Skeletal muscle cell (primary cell): ENCODE measurements around the gene FBN3.
"Not testable (repeated sequence)": the region's sequence is repeated elsewhere in the genome, so short reads cannot be mapped to it uniquely, and the experiment has no call there.

ENCODE experiments used
- DNase-seq: peaks from one replicate; pipeline ENCODE4 v3.0.0-alpha.2; 2010; ENCODE audit warnings: low read depth
- H3K4me3 ChIP-seq: 2 replicates; pipeline ENCODE4 v1.5.1; 2011; ENCODE audit warnings: low read depth, mild to moderate bottlenecking, control low read depth, low read length, moderate library complexity

Gene FBN3

GRCh38 chr19:8126008-8126407 is 23.4 kb downstream of the FBN3 start:
- no peak overlapping the region for H3K4me3 ChIP-seq
- DNase-seq: no peak

GRCh38 chr19:8123683-8124082 is 25.7 kb downstream of the FBN3 start:
- no peak for DNase-seq
- H3K4me3 ChIP-seq: no peak overlapping the region

GRCh38 chr19:8120636-8121480 is 28.5 kb downstream of the FBN3 start:
- H3K4me3 ChIP-seq: no peak overlapping the region
- DNase-seq: no peak

- no peak overlapping the region for H3K4me3 ChIP-seq
- no peak for DNase-seq
These were observed 31.4 kb downstream of the FBN3 start for GRCh38 chr19:8117991-8118390.

GRCh38 chr19:8116437-8117293 is 32.7 kb downstream of the FBN3 start:
- no peak overlapping the region for H3K4me3 ChIP-seq

GRCh38 chr19:8115805-8116396 is 33.5 kb downstream of the FBN3 start:
- no peak overlapping the region for H3K4me3 ChIP-seq
- DNase-seq: no peak

More at GRCh38 chr19:8116437-8117293, 32.7 kb downstream of the FBN3 start:
- DNase-seq: no peak

- no peak overlapping the region for H3K4me3 ChIP-seq
- DNase-seq: no peak
These were observed 36.4 kb downstream of the FBN3 start for GRCh38 chr19:8113017-8113416.

- DNase-seq: no peak
- no peak overlapping the region for H3K4me3 ChIP-seq
These were observed 38.0 kb downstream of the FBN3 start for GRCh38 chr19:8111376-8111775.

GRCh38 chr19:8110931-8111330 is 38.5 kb downstream of the FBN3 start:
- no peak for DNase-seq
- no peak overlapping the region for H3K4me3 ChIP-seq

- no peak for DNase-seq
- no peak overlapping the region for H3K4me3 ChIP-seq
These were observed 39.3 kb downstream of the FBN3 start for GRCh38 chr19:8109890-8110662.

GRCh38 chr19:8109455-8109854 is 39.9 kb downstream of the FBN3 start:
- no peak overlapping the region for H3K4me3 ChIP-seq
- no peak for DNase-seq

GRCh38 chr19:8108560-8109445 is 40.6 kb downstream of the FBN3 start:
- DNase-seq: no peak
- no peak overlapping the region for H3K4me3 ChIP-seq

GRCh38 chr19:8107301-8107903 is 42.0 kb downstream of the FBN3 start:
- H3K4me3 ChIP-seq: no peak overlapping the region
- no peak for DNase-seq

- no peak for DNase-seq
- H3K4me3 ChIP-seq: no peak overlapping the region
These were observed 43.9 kb downstream of the FBN3 start for GRCh38 chr19:8105471-8105870.

- not testable (repeated sequence) for DNase-seq
These were observed 47.5 kb downstream of the FBN3 start for GRCh38 chr19:8101910-8102309.

GRCh38 chr19:8101311-8101710 is 48.1 kb downstream of the FBN3 start:
- no peak overlapping the region for H3K4me3 ChIP-seq
- no peak for DNase-seq

More at GRCh38 chr19:8101910-8102309, 47.5 kb downstream of the FBN3 start:
- not testable (repeated sequence) for H3K4me3 ChIP-seq

GRCh38 chr19:8097681-8098567 is 51.5 kb downstream of the FBN3 start:
- H3K4me3 ChIP-seq: no peak overlapping the region
- DNase-seq: no peak
